ENCODE data around the gene KLHL29. TPM values are rescaled to one million over a fixed set of nuclear protein-coding genes. Genes with fewer than 3 reads are reported as not detected.

The KLHL29 gene
- total RNA-seq, 1 experiment from 2014 or later, result 3.4 TPM

DNA sequence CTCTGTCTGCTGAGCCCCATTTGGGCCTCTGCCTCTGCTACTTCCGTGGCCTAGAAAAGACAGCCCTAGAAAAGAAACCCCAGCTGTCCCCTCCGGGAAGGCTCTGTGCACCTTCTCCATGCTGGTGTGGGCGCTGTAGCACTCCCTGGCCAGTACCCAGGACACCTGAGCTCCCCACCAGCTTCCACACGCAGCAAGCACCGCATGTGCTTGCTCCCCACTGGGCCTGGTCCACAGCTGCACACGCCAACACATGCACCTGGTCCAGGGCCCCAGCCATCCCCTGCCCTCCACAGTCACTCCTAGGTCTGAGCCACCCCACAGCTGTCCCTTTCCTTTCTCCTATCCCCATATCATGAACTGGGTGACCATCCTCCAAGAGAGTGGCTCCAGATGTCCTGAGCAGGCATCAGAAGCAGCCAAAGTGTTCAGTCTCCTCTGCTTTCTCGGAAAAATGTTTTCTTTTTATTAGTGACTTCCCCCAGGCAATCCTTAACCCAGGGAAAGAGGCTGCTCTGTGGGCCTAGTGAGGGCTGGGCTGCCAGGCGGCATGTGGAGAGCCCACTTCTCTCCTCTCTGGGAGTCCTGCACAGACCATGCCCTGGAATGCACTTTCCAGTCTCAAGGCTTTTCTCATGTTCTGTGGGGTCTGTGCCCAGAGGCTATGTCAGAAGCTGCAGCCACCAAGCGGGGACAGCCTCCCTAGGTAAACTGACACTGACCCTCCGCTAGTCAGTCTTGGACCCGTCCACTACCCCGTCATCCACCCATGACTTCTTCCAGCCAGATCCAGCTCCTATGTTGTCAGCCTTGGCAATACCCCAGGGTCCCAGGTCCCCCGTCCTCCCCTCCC lies 133.7 kb downstream of the KLHL29 start:
- no TSS peak for BruUV-seq (replicated peaks)
- Histone ChIP-seq H3K4me1 (replicated peaks; ENCODE audit: insufficient read depth) (no peaks in the 10 kb centered on the region), H2AFZ (no peak overlapping the region), H3K9me2 (ENCODE audit: insufficient read depth) (no peaks in the 10 kb centered on the region), H3F3A (ENCODE audit: insufficient read depth, low read depth) (no peaks in the 10 kb centered on the region), H3K27ac (no peak overlapping the region), H3K9me3 (ENCODE audit: insufficient read depth, low read depth) (no peaks in the 10 kb centered on the region), H3K79me2 (ENCODE audit: low read depth) (no peaks in the 10 kb centered on the region), H3K4me2 (no peak overlapping the region), H3K27me3 (ENCODE audit: insufficient read depth, low read depth) (no peaks in the 10 kb centered on the region), H3K4me3 (no peak overlapping the region), H4K20me1 (ENCODE audit: insufficient read depth) (no peaks in the 10 kb centered on the region), H3K36me3 (ENCODE audit: low read depth) (no peaks in the 10 kb centered on the region)
- intact Hi-C loops (cut with micrococcal nuclease; ENCODE audit: unreplicated experiment), result no loop called here
- TF ChIP-seq, protein P1, sequence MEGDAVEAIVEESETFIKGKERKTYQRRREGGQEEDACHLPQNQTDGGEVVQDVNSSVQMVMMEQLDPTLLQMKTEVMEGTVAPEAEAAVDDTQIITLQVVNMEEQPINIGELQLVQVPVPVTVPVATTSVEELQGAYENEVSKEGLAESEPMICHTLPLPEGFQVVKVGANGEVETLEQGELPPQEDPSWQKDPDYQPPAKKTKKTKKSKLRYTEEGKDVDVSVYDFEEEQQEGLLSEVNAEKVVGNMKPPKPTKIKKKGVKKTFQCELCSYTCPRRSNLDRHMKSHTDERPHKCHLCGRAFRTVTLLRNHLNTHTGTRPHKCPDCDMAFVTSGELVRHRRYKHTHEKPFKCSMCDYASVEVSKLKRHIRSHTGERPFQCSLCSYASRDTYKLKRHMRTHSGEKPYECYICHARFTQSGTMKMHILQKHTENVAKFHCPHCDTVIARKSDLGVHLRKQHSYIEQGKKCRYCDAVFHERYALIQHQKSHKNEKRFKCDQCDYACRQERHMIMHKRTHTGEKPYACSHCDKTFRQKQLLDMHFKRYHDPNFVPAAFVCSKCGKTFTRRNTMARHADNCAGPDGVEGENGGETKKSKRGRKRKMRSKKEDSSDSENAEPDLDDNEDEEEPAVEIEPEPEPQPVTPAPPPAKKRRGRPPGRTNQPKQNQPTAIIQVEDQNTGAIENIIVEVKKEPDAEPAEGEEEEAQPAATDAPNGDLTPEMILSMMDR (conservative IDR thresholded peaks at IDR 0.05), result no peak
- TF ChIP-seq EZH2 (IDR thresholded peaks at IDR 0.05; ENCODE audit: low read depth), result no peak
- CTCF ChIA-PET, result no interaction called here
- no peak for DNase-seq
- POLR2A ChIA-PET (ENCODE audit: unreplicated experiment), result no interaction called here

DNA sequence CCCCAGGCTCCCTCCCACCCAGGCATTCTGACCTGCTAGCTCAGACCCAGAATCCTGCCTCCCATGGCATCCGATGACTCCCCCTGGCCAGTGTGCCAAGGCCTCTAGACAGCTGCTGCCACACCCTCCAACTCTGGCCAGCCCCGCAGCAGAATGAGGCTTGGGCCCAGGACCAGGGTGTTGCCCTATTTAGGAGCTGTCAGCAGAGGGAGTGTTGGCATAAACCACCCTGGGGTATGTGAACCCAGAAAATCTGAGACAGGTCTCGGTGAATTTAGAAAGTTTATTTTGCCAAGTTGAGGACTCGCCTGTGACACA lies 134.3 kb downstream of the KLHL29 start:
- no peaks in the 10 kb centered on the region for H3K9me3 ChIP-seq (ENCODE audit: insufficient read depth, low read depth)
- H3K36me3 ChIP-seq (ENCODE audit: low read depth), result no peaks in the 10 kb centered on the region
- no peaks in the 10 kb centered on the region for H3K9me2 ChIP-seq (ENCODE audit: insufficient read depth)
- POLR2A ChIA-PET (ENCODE audit: unreplicated experiment), result no interaction called here
- no peaks in the 10 kb centered on the region for H3K4me1 ChIP-seq (replicated peaks; ENCODE audit: insufficient read depth)
- no peaks in the 10 kb centered on the region for H4K20me1 ChIP-seq (ENCODE audit: insufficient read depth)
- BruUV-seq (replicated peaks), result no TSS peak
- no peaks in the 10 kb centered on the region for H3K27me3 ChIP-seq (ENCODE audit: insufficient read depth, low read depth)
- H3K27ac ChIP-seq, result no peak overlapping the region
- no peak for TF ChIP-seq EZH2 (IDR thresholded peaks at IDR 0.05; ENCODE audit: low read depth)
- TF ChIP-seq, protein P1 (conservative IDR thresholded peaks at IDR 0.05), result no peak
- CTCF ChIA-PET, result no interaction called here
- no peak overlapping the region for H3K4me3 ChIP-seq
- DNase-seq, result no peak
- H3K4me2 ChIP-seq, result no peak overlapping the region
- H2AFZ ChIP-seq, result no peak overlapping the region
- intact Hi-C loops (cut with micrococcal nuclease; ENCODE audit: unreplicated experiment), result no loop called here
- H3K79me2 ChIP-seq (ENCODE audit: low read depth), result no peaks in the 10 kb centered on the region
- H3F3A ChIP-seq (ENCODE audit: insufficient read depth, low read depth), result no peaks in the 10 kb centered on the region

DNA sequence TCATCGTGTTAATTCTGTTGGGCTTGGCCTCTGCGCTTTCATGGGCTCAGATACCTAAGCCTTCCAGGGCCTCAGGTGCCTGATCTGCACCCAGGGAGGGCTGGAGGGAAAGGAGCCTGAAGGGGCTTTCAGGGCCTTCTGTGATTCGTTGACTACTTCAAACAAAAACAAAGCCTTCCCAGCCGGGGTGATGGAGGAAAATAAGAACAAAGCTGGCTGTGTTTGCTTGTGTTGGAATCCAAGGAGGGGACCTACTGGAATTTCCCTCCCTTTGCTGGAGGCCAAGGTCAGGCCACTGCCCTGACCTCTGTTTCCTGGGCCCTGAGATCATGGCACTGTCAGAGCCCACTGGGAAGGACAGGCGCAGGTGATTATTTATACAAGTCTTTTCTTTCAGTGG lies 135.3 kb downstream of the KLHL29 start:
- BruUV-seq (replicated peaks), result no TSS peak
- no peaks in the 10 kb centered on the region for H3K79me2 ChIP-seq (ENCODE audit: low read depth)
- H3F3A ChIP-seq (ENCODE audit: insufficient read depth, low read depth), result no peaks in the 10 kb centered on the region
- no peaks in the 10 kb centered on the region for H3K27me3 ChIP-seq (ENCODE audit: insufficient read depth, low read depth)
- CTCF ChIA-PET, result no interaction called here
- H3K4me2 ChIP-seq, result no peak overlapping the region
- POLR2A ChIA-PET (ENCODE audit: unreplicated experiment), result no interaction called here
- no peaks in the 10 kb centered on the region for H3K9me2 ChIP-seq (ENCODE audit: insufficient read depth)
- H3K9me3 ChIP-seq (ENCODE audit: insufficient read depth, low read depth), result no peaks in the 10 kb centered on the region
- no peak overlapping the region for H3K27ac ChIP-seq
- DNase-seq, result no peak
- H2AFZ ChIP-seq, result no peak overlapping the region
- TF ChIP-seq EZH2 (IDR thresholded peaks at IDR 0.05; ENCODE audit: low read depth), result no peak
- no peaks in the 10 kb centered on the region for H4K20me1 ChIP-seq (ENCODE audit: insufficient read depth)
- no peak overlapping the region for H3K4me3 ChIP-seq
- intact Hi-C loops (cut with micrococcal nuclease; ENCODE audit: unreplicated experiment), result no loop called here
- no peaks in the 10 kb centered on the region for H3K4me1 ChIP-seq (replicated peaks; ENCODE audit: insufficient read depth)
- no peaks in the 10 kb centered on the region for H3K36me3 ChIP-seq (ENCODE audit: low read depth)

DNA sequence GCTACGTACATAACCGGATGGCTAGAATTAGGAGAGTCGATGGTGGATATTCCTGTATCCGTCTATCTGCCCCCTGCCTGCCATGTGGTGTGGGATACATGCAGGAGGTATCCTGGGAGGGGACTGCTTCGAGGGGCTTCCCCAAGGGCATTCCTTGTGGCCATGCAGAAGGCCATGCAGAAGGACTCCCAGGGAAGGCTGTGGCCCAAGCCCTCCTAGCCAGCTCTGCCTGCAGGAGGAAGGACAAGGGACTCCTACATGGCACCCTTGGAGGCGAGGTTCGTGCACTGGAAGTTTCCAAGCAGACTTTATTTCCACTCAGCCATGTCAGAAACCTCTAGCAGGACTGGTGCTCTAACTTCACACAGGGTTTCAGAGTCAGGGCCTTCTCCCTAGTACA lies 136.1 kb downstream of the KLHL29 start:
- intact Hi-C loops (cut with micrococcal nuclease; ENCODE audit: unreplicated experiment), result no loop called here
- H3K9me2 ChIP-seq (ENCODE audit: insufficient read depth), result no peaks in the 10 kb centered on the region
- no peaks in the 10 kb centered on the region for H3K4me1 ChIP-seq (replicated peaks; ENCODE audit: insufficient read depth)
- ChIA-PET CTCF (no interaction called here), POLR2A (ENCODE audit: unreplicated experiment) (no interaction called here)
- DNase-seq, result no peak
- no TSS peak for BruUV-seq (replicated peaks)
- no peaks in the 10 kb centered on the region for H4K20me1 ChIP-seq (ENCODE audit: insufficient read depth)
- no peaks in the 10 kb centered on the region for H3K36me3 ChIP-seq (ENCODE audit: low read depth)
- no peak overlapping the region for H3K4me2 ChIP-seq
- no peaks in the 10 kb centered on the region for H3F3A ChIP-seq (ENCODE audit: insufficient read depth, low read depth)
- no peak overlapping the region for H3K27ac ChIP-seq
- H3K9me3 ChIP-seq (ENCODE audit: insufficient read depth, low read depth), result no peaks in the 10 kb centered on the region
- TF ChIP-seq, protein P1 (conservative IDR thresholded peaks at IDR 0.05), result no peak
- no peak for TF ChIP-seq EZH2 (IDR thresholded peaks at IDR 0.05; ENCODE audit: low read depth)
- H2AFZ ChIP-seq, result no peak overlapping the region
- no peak overlapping the region for H3K4me3 ChIP-seq
- no peaks in the 10 kb centered on the region for H3K27me3 ChIP-seq (ENCODE audit: insufficient read depth, low read depth)
- H3K79me2 ChIP-seq (ENCODE audit: low read depth), result no peaks in the 10 kb centered on the region
